GM11168 (cell line): ENCODE measurements around the gene ZNF785.

ENCODE experiments used
- in situ Hi-C: fragments of 300-500 bp; cut with MboI; formaldehyde crosslinking; loops from one replicate; pipeline ENCODE4 v1.12.0; 2022; ENCODE audit warnings: low sequenced_read_pairs; ENCODE audit not compliant: unreplicated experiment

The ZNF785 gene

DNA sequence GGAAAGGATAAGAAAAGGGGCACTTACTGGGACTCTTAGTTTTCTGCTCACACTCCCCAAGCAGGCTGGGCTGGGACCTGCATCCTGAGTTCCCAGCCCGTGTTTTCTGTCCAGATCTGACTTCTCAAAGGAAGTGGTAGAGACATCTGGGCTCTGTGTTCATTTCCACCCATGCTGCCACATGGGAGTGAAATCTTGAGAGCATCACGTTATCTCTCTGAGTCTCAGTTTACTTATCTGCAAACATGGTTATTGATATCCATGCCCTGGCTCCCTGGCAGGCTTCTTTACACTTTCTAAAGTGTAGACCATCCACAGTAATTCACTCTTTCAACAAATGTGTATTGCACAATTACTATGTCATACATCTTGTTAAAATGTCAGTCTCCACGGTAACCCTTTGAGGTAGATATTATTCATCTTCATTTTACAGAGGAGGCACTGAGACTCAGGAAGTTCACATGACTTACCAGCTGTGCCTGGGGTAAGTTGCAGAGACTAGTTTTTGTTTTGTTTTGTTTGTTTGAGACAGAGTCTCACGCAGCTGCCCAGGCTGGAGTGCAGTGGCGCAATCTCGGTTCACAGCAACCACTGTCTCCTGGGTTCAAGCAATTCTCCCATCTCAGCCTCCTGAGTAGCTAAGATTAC, 17.4 kb downstream of the ZNF785 start:
- in situ Hi-C loops, result no loop called here

DNA sequence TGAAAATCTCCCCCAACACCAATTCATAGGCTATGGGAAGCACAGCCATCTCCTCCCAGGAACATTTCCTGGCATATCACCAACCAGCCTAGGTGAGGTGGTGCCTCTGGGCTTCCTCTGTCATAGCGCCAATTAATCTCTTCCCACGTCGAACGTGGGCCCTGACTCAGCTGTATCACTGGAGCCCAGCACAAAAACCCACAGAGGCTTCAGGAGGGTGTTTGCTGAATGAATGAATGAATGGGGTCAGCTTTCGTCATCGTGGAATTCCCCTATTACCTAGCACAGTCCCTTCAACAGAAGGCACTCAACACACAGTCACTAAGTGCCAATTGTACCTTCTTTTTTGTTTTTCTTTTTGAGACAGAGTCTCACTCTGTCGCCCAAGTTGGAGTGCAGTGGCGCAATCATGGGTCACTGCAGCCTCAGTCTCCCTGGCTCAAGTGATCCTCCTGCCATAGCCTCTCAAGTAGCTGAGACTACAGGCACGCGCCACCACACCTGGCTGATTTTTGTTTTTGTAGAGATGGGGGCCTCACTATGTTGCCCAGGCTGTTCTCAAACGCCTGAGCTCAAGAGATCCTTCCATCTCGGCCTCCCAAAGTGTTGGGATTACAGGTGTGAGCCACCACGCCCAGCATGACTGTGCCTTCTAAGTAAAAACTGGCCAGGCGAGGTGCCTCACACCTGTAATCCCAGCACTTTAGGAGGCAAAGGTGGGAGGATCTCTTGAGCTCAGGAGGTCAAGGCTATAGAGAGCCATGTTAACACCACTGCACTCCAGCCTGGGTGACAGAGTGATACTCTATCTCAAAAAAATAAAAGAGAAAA, 18.1 kb downstream of the ZNF785 start:
- in situ Hi-C loops, result no loop called here

DNA sequence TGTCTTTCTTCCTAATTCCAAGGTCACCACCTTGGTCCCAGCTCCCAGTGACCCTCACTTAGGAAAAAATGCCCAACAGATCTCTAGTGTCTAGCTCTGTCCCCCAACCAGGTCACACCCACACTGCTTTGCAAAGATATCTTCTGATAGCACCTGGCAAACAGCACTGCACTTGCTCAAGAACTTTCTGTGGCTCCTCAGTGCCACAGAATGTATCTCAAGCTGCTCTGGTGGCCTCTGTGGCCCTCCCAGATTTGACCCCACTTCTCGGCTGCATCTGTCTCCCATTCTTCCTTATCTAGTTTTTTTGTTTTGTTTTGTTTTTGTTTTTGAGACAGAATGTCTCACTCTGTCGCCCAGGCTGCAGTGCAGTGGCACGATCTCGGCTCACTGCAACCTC, 19.0 kb downstream of the ZNF785 start:
- in situ Hi-C loops, result no loop called here

DNA sequence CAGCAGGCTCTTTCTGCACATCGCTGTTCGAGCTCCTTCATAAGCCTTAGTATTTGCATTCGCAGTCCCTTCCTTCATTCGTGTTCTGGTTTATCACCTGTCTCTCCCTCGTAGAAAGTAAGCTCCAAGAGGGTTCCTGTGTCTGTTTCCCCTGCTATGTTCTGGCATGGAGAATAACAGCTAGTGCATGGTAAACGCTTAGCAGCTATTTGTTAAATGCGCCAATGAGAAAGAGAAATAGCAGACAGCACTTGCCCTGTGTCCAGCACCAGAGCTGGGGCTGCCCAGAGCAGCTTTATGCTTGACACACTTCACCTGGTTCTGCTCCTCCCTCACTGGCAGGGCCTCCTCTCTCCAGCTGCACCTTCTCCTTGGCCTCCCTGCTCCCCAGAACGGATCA, 19.5 kb downstream of the ZNF785 start:
- in situ Hi-C loops, result no loop called here

DNA sequence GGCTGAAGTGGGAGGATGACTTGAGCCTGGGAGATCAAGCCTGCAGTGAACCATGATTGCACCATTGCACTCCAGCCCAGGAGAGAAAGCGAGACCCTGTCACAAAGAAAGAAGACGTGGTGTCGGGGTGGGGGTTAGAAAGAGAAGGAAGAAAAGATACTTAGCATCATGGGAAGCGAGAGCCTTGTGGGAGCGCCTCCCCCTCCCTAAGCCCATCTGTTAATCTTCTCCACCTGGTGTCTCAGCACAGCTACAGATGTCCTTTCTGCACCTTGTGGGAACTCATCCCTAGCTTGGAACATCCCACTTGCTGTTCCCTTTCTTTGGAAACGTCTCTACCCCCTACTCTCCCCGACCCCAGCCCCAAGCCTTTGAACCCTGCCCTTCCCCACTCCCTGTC, 20.0 kb downstream of the ZNF785 start:
- in situ Hi-C loops, result no loop called here

DNA sequence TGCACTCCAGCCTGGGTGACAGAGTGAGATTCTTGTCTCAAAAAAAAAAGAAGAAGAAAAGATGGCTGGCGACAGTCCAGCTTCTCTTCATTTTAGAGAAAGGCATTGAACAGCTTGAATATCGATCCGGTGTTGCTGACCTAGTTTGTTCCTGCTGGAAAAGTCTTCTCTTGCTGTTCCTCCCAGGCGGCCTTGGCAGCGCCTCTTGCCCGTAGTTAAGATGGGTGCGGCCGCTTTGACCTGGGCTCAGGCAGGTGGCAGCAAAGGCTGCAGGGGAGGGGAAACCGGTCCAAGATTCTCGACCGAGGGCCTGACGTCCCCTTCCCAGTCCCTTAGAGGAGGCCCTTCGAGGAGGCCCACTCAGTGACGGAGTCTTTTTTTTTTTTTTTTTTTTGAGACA, 23.5 kb downstream of the ZNF785 start:
- in situ Hi-C loops, result no loop called here

DNA sequence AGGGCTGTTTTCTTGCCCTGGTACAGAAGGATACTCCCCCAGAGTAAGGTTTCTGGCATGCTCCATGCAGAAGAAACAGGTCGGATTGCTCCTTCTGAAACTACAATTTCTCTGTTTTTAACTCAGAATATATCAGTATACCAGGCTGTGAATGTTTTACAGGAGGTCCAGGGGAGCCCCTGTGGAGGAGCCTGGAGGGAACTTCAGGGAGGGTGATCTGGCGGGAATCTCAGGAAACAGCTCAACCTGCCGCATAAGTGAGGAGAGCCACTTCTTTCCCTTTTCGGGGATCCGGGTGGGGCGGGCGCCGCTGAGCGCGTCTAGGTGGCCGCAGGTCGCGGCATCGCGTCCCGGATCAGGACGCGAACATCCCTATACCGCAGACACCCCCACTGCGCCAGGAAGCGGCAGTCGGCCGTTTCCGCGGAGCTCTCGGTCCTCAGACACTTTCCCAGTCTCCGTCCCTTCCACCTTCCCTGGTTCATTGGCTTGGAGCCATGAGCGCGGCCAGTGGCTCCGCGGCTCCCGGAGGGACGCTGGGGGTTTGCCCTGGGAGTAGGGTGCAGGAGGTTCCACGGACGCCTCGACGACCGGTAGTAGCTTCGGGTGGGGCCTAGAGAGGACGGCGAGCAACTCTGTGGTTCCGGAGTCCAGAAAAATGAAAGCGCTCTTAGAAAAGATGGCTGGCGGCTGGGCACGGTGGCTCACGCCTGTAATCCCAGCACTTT, 24.2 kb downstream of the ZNF785 start:
- in situ Hi-C loops, result no loop called here

DNA sequence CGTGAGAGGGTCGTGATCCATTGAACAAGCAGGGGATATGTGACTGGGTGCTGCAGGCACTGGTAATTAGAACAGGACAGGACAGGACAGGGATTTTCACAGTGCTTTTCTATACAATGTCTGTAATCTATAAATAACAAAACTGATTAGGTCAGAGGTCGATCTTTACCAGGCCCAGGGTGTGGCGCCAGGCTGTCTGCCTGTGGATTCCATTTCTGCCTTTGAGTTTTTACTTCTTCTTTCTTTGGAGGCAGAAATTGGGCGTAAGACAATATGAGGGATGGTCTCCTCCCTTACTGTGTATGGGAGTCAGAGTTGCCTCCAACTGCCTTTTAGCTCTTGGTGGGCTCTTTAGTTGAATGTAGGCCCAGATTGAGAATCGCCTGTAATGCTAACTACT, 25.8 kb downstream of the ZNF785 start:
- in situ Hi-C loops, result no loop called here

DNA sequence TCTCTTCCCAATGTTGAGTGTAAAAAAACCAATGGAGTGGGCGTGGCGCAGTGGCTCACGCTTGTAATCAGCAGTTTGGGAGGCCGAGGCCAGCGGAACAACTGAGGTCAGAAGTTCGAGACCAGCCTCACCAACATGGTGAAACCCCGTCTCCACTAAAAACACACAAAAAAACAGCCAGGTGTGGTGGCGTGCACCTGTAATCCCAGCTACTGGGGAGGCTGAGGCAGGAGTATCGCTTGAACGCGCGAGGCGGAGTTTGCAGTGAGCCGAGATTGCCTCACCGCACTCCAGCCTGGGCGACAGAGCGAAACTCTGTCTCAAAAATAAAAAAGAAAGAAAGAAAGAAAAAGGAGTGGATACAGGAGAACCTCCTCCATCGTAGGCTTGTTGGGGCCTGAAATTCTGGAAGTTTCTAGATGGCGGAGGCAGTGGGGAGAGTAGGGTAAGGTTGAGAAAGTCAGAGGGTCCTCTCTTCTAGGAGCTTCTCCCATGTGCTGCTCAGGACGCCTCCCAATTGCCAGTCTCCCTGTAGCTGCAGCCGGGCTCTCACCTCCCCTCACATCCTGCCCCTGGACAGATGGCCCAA, 26.6 kb downstream of the ZNF785 start:
- in situ Hi-C loops, result no loop called here

DNA sequence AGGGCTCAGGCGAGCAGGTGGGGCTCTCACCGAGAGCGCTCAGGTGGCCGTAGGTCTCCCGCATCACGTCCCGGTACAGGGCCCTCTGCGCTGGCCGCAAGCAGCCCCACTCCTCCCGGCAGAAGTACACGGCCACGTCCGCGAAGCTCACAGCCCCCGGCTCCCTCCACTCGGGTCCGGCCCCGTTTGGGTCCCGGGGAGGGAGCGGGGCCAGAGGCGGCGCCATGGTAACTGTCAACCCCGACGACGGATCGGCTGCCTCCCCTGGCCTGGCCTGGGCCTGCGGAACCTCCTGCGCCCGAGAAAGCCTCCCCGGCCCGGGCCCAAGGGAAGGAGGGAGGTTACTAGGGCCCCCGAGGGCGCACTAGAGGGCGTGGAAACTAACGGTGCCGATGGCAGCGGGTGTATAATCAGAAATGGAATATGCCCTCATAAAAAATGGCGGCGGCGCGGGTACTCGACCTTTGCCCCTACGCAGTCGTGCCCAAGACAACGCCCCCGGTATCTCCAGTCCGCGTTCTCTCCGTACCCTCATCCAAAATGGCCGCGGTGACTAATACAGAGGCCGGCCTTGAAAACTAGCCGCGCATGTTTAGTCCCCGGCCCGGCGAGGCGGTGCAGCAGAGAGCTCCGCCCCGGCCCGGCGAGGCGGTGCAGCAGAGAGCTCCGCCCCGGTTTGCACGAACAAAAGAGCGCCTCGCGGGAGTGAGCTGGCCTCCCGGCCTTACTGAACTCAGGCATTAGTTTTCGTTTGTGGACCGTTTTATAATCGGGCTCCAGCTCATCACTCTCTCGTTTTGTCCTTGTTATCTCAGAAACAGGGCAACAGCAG, 27.3 kb downstream of the ZNF785 start, which contains the start of gene ZNF764:
ZNF764 (minus strand) TSS at position 418 of the 832 bp plus-strand sequence; CDS start at position 226, 192 bp downstream.
- in situ Hi-C loops, result no loop called here

DNA sequence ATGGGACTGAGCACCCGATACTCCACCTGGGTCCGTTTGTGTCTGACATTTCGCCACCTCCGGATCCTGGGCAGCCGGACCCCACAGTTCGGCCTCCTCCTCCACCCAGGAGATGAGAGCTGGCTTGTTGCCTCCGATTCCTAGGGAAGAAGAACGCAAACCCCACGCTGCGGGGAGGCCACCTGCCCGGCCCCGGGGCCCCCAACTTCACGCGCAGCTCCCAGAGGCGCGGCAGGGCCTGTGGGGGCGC, 27.9 kb downstream of the ZNF785 start:
- in situ Hi-C loops, result no loop called here

DNA sequence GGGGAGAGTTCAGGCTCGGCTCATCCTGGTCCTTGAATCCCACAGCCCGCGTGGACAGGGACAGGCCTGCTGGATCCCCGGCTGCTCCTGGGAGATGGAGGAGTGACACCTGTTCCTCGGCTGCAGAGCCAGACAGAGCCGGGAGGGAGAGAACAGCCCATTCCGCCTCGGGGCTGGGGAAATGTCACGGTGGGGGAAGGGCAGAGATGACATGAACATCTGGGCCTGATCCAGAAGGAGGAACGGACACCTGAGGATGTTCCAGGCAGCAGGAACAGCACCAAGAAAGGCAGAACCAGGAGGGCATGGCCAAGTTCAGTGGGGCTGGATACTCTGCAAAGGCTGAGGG, 29.4 kb downstream of the ZNF785 start:
- in situ Hi-C loops, result no loop called here

DNA sequence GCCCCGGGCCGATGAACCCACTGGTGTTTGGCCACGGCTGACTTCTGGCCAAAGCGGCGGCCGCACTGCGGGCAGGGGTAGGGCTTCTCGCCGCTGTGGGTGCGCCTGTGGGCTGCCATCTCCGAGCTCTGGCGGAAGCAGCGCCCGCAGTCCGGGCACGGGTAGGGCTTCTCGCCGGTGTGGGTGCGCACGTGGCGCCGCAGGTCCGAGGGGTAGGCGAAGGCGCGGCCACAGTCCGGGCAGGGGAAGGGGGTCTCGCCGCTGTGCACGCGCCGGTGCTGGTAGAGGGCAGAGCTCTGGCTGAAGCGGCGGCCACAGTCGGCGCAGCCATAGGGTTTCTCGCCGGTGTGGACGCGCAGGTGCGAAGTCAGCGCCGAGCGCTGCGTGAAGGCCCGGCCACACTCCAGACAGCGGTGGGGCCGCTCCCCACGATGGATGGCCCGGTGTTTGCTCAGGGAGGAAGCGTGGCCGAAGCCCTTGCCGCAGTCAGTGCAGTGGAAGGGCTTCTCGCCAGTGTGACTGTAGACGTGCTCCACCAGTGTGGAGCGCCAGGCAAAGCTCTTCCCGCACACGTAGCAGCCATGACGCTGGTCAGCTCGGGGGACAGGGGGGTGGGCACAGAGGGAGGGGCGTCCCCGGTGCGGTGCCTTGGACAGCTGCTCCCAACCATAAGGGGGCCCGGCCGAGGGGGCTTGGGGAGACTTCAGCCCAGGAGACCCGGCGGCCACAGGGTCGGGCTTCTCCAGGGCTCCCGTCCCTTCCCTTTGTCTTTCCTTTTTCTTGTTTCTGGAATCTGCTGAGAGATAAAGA, 30.0 kb downstream of the ZNF785 start:
- in situ Hi-C loops, result no loop called here

DNA sequence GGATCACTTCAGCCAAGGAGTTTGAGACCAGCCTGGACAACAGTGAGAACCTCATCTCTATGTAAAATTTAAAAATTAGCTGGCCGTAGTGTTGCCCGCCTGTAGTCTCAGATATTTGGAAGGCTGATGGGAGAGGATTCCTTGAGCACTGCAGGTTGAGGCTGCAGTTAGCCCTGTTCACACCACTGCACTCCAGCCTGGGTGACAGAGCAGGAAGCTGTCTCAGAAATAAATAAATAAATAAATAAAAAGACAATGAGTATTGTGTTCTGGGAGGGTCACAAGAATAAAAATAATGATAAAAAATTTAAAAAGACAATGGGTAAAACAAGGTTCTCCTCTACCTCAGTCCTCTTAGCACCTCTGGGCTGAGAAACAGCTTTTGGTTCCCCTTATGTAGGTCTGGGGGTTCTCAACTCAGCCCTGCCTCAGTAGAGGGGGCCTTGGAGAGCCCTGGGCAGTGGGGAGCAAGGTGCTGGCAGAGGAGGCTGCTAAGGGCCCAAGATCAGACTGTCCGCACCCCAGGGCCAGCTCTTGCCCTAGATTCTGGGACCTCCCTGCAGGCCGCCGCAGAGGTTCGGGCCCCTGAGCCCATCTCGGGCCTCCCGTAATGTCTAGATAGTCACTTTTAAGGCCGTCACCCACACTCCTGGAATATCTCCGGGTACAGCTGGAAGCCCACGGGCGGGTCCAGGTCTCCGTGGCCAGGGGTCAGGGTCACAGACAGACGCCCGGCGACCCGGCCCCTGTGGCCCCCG, 30.8 kb downstream of the ZNF785 start:
- in situ Hi-C loops, result no loop called here

DNA sequence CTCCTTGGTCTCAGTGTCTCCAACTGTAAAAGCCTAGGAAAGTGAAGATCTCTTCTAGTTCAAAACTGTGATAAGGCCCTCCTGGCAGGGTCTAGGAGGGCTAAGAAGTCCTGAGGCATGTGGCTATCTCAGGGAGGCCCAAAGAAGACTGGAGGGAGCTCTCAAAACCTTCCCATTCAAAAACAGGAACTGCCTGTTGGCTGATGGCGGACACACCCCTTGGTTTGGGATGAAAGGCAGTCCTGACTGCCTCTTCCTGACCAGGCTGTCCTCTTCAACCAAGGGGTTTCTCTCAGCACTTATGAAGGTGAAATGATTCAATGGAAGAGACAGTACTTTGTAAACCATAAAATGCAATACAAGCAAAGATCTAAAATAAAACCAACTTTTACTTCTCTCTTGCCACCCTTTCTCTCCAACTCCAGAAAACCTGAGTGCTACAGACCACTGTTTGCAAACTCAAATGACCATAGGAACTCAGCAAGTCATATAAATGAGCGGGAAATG, 32.1 kb downstream of the ZNF785 start:
- in situ Hi-C loops, result no loop called here

DNA sequence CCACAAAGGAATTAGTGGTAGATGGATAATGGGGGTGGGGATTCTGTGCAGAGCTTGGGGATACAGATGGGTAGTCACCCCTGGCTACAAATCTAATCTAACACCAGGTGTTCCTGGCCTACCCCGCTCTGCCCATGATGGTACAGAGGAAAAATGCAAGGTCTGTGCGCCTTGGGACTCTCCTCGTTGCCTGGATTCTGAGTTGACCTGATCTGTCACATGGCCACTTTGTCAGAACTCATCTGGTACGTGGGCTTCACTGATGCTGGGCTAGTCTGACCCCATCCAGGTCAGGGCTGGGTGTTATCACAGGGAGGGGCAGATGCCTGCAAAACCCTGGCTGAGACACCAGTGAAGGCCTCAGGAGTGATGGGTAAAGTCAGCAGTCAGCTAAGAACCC, 32.5 kb downstream of the ZNF785 start:
- in situ Hi-C loops, result no loop called here

DNA sequence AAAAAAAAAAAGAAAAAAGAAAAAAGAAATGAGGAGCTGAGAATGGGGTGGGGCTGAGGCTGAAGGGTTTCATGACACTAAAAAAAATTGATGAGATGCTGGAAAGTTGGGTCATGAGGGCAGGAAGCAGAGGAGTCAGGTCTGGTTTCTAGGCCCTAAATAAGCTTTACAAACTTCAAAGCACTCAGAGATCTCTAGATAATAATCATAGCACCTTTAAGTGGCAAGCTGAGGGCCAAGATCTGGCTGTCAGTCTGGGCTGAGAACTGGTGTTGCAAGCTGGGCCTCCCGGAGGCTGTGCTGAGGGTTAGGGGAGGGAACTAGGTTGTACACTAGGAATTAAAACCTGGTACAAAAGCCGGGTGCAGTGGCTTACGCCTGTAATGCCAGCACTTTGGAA, 33.7 kb downstream of the ZNF785 start:
- in situ Hi-C loops, result no loop called here

DNA sequence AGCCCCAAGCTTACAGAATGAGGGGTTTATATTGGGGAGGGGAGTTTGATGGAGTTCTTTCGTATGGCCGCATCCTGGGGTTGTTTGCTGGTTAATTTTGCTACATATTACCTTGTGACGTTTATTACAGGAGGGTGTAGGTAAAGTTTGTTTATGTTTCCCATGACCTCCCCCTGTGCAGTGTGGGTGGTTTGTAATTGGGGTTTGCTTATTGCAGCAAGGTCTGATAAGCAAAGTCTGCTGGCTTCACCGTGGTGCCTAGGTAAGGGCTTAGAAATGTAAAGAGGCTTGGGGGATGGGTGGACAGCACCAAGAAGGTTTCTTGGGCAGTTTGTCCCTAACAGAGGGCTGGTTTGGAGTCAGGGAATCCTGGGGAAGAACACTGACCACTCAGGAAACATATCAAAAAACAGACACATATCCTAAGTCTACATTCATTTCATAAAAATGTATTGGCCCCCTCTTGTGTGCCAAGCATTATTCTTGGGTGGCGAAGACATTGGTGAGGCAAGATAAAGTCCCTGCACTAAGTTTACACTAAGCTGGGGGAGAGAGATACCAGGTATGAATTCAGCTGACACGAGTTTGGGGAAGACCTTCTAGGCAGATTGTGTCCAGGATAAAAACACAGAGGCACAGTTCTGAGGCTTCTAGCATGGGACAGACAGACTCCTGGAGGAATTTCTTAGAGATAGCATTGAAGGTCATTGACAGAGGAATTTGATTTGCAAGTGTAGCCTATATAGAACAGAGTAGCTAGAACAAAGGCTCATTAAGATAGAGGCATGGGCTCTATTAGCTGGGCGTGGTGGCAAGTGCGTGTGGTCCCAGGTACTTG, 36.9 kb downstream of the ZNF785 start:
- in situ Hi-C loops, result no loop called here
